Fibroblast of skin of back (primary cell): Measurements from ENCODE around the gene COPE.
"Not testable (repeated sequence)": the region's sequence is repeated elsewhere in the genome, so short reads cannot be mapped to it uniquely, and the experiment has no call there.

Source experiments
- DNase-seq: peaks from one replicate; pipeline ENCODE4 v3.0.0-alpha.2; 2013

Gene COPE

DNA sequence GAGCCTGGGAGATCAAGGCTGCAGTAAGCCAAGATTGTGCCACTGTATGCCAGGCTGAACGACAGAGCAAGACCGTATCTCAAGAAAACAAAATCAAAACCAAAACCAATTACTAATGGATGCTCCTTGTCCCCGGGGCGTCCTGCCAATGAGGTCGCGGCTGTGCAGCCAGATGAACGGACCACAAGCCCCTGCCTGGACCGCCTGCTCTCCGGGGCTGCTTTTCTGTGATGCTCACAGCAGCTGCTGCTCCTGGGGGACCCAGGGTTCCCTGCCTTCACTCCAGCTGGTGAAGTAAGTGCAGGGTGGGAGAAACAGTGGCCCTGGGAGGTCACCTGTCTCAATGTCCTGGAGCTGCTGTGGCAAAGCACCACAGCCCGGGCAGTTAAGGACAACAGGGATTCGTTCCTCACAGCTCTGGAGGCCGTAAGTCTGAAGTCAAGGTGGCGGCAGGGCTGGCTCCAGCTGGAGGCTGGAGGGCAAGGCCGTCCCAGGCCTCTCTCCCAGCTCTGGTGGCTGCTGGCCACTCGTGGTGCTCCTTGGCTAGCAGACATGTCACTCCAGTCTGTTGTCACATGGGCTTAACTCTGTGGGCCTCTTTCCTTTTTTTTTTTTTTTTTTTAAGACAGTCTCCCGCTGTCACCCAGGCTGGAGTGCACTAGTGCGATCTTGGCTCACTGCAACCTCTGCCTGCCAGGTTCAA is 10.1 kb downstream of the COPE start:
- DNase-seq = no peak

DNA sequence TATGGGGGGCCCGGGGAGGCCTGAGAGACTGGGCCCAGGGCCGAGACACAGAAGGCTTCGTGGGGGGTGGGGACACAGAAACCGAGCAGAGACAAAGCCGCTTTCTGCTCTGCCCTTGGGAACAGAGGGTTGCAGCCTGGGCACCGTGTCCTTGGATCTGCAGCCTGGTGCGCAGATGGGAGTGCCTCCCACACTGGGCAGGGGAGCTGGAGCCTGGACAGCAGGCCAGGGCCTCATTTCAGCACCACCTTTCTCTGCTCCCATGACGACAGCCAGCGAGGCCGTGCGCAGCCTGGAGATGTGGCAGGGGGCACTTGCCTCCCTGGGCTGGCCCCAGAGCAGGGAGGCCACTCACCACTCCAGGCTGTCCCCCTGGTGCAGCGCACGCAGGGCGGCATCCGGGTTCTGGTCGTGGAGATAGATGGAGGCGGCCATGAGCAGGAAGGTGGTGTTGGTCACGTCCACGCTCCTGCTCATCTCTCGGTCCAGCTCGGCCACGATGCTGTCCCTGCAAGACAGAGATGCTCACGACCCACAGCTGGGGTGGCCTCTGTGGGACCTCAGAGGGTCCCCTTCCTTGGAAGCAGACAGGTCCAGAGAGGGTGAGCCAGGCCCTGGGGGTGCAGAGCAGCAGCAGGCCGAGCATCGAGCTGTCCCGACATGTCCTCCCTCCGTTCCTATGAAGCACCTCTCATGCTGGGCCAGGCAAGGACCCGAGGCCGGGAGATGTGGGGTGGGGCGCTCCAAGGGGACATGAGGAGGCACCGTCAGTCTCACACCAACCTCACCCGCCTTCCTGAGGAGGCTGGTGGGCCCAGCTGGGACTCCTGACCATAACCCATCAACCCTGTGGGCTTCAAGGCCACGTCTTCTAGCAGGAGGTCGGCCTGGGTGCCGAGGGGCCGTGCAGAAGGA is 12.3 kb downstream of the COPE start:
- no peak for DNase-seq

DNA sequence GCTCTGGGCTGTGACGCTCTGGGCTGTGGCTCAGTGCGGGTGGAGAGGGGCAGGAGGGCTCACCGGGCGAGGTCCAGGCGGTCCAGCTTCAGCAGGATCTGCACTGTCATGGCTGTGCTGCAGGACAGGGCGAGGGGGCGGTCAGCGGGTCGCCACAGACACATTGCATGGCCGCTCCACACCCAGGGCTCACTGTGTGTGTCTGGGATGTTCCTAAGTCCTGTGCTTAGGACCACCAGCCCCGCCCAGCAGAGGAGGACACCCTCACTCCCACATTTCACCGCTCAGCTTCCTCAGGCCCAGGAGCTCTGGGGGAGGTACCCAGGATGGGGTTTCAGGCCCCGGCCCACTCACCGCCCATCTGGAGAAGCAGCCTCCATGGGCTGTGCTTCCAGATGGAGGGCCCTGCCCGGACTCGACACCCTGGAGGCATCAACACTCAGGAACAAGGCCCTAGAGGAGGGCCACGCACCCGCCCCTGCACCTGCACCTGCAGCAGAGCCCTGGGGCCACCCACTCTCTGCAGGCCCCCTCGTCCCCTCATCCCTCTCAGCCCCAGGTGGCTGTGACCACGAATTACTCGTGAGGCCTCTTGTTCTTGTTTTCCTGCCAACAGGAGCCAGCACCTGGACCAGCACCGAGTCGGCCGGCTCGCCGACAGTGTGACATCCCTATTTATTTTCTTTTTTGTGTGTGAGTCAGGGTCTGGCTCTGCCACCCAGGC is 13.5 kb downstream of the COPE start:
- DNase-seq = no peak

DNA sequence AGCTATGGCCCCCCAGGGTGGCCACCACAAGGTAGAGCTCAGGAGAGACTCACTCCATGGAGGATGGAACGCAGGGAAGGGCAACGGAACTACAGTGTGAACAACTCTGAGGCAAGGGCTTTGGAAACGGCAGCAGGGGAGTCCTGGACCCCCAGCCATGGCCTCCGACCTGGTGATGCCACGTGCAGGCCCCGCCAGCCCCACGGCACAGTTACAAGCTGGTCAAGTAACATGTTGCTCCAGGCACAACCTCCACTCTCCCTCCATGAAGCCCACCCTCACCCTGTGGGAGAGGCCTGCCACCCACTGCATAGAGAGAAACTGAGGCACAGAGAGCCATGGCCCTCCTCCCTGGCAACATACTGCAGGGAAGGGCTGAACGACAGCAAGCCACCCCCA is 14.1 kb downstream of the COPE start:
- DNase-seq = no peak

DNA sequence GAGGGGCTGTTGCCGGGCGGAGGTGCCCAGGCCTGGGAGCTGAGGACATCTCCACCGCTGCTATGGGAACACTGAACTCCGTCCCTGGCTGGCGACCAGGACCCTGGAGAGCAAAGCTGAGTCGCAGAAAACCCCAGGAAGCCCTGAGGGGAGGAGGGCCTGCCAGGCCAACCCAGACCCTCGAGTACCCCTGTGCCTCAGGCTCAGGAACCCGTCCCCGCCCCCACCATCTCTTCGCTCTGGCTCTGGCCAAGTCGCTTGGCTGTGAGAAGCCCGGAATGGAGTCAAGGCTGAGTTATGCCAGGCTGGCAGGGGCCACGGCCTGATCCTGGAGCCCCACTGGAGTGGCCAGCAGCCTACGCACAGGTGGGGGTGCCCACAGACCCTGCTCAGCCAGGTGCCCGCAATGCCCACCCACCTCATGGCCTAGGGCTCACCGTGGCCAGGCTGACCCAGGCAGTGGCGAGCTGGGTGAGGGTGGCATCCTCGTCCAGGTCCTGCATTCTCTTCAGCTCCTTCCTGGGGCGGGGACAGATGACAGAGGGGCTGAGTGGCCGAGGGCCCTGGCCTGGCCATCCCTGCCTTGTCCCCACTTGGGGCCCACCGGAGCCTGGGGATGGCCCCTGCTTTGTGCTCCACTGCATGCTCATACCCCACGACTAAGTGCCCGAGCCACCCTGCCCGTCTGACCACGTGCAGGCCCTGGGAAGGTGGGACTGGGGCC is 14.7 kb downstream of the COPE start:
- DNase-seq = no peak

DNA sequence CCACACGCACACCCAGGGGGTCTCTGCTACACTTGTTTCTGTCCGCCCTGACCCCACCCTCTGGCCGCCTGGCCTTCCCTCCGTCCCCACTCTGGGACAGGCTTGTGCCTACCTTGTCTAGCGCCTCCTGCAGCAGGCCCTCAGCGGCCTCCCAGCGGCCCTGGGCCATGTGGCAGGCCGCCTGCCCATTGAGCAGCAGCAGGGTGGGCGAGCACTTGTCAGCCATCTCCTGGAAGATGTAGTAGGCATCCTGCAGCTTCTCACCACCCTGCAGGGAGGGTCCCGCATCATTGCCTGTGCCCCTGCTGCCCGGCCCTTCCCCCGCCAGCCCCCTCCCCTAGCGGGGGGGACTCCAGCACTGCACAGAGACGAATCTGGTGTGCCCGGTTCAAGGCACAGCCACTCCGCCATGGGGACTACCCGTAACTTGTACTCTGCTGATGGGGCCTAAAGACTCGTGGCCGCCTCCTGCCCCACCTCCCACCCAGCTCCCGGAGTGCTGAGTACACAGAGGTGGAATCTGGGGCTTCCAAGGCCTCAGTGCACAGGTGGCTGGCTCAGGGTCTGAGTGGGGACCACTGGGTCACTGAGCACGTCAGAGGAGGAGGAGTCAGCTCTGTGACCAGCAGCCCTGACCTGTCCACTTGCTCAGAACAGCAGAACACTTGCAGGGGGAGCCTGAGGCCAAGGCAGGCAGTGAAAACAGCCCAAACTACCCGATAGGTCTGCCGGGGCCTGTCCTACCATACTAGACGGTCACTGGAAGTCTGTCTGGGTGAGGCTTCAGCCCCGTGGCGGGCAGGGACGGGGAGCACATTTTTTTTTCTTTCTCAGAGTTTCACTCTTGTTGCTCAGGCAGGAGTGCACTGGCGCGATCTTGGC is 15.8 kb downstream of the COPE start:
- no peak for DNase-seq

DNA sequence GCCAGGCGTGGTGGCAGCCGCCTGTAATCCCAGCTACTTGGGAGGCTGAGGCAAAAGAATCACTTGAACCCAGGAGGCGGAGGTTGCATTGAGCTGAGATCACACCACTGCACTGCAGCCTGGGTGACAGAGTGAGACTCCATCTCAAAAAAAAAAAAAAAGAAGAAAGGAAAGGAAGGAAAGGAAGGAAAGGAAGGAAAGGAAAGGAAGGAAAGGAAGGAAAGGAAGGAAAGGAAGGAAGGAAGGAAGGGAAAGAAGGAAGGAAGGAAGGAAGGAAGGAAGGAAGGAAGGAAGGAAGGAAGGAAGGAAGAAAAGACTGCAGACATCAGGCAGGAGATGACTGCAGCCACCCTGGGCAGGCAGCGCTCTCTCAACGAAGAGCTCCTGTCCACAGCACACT is 16.7 kb downstream of the COPE start:
- not testable (repeated sequence) for DNase-seq

DNA sequence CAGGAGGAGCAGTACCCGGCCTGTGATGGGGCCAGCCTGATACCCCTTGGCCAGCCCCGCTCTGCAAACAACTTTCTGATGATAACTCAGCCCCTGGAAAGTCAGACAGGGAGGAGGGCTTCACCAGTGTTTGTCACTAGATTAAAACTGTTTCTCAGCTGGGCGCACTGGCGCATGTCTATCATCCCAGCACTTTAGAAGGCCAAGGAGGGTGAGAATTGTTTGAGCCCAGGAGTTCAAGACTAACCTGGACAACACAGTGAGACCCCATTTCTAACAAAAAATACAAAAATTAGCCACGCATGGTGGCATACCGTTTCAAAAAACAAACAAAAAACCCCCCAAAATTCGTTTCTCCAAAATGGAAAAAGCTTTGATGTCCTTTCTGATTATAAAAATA is 17.7 kb downstream of the COPE start:
- DNase-seq = no peak

DNA sequence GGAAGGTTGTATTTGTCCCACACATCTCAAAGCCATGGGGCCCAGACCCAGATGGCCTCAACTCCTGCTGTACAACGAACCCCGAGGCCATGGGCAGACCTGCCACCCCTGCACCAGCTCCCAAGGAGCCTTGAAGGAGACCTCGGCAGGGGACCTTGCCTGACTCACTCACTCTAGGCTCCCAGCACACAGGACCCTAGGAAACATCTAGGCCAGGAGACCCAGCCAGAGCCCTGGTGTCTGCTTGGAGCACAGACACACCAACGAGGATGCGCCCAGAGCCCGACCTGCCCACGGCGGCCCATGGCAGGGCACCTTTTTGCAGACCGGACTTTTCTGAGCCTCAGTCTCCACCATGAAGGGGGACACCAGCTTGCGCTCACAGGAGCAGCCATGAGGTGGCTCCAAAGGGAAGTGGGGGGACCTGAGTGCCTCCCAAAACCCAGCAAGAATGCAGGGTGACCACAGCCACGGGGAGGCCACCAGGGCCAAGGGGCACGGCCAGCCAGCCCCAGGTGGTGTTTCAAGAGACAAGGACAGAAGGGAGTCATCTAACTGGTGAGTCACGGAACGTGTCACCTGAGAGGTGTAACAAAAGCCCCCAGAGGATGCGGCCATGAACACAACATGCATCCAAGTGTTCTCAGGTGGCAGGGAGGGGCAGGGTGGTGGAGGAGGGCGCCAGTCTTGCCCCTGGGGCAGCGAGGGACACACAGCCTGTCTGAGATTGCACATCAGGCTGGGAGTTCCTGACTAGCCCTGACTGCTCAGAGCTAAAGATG is 18.3 kb downstream of the COPE start:
- DNase-seq = no peak

DNA sequence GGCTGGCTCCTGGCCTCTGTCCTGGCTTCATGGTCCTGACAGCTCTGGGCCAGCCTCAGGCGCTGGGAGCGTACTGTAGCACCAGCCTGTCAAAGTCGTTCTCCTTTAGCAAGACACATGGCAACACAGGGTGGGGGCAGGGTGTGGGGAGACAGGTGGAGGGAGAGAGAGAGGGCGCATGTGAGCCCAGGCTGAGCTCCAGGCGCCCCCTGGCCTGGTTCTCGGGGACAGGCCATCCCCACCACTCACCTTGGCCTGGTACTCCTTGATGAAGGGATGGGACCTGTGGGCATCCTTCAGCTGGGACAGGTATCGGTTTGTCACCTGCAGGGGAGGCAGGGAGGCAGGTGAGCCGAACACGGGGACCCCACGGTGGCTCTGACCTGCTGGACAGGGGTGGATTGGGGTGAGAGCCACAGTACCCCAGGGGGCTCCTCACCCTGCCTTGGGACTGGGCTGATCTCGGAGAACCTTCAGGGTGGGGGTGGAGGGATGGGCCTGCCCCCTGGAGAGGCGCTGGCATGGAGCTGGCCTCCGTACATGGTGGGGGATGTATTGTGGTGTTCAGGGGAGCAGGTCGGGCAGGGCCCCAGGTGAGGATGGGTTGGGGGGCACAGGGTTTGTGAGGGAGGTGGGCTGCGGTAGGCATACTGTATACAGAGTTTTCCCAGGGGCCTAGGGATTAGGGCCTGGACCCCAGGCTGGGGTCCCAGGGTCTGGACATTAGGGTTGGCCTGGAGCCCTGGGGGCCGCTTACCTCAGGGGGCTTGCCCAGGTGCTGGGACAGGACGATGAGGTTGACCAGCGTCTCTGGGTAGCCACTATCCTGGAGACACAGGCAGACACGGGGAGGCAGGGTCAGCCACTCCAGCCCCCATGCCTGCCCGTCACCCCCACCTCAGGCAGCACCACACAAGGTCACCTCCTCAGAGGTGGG is 19.3 kb downstream of the COPE start:
- DNase-seq = no peak

DNA sequence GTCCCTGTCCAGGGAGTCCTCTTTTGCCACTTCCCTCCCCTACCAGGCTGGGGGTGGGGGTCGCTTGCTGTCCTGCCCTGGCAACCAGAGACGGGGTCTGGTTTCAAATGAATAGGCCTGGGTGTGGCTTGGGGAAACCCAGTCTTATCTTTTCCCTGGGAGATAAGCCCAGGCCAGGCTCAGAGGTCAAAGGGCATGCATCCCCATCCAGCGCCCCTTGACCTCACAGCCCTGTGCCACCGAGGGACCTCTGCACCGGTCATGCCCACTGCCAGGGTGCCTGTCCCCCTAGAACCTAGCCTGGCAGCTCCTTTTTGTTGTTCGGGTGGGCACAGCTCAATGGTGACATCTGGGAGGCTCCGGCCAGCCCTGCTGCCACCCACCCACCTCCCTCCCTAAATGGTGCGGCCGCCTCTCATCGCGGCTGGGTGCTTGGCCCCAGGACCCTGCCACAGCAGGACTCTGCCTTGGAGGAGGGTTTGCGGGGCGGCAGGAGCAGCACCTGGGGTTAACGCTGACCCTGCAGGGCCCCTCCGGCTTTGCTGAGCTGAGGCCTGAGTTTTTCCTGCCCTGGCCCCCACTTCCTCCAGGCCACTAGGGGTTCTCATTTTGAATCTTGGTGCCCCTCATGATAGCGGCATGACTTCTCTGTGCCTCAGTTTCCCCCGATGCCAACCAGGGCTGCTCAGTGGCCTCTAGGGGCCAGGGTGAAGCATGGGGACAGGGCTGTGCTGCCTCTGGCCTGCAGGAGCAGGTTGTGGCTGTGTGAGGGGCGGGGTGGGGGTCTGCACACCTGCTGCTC is 20.4 kb downstream of the COPE start:
- DNase-seq = no peak

DNA sequence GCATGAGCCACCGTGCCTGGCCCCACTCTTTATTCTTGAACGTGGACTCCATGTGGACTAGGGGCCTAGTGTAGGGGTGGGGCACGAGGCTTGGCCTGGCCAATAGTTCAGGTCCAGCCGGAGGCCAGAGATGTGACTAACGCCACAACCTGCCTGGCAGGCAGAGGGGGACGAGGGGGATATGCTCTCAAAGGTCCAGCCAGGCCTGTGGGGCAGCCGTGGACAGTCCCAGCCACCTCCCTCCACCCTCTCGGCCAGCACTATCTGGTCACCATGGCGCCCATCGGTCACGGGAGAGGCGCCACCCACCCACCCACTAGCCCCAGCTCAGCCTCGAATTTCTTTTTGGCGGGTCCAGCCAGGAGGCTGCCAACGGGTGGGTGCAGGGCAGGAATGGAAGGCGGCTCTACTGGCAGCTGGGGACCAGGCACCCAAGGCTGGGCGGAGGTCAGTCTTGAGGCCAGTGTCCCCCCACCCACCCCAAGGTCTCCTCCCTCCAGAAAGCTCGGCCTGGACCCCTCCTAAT is 21.0 kb downstream of the COPE start:
- DNase-seq = no peak

DNA sequence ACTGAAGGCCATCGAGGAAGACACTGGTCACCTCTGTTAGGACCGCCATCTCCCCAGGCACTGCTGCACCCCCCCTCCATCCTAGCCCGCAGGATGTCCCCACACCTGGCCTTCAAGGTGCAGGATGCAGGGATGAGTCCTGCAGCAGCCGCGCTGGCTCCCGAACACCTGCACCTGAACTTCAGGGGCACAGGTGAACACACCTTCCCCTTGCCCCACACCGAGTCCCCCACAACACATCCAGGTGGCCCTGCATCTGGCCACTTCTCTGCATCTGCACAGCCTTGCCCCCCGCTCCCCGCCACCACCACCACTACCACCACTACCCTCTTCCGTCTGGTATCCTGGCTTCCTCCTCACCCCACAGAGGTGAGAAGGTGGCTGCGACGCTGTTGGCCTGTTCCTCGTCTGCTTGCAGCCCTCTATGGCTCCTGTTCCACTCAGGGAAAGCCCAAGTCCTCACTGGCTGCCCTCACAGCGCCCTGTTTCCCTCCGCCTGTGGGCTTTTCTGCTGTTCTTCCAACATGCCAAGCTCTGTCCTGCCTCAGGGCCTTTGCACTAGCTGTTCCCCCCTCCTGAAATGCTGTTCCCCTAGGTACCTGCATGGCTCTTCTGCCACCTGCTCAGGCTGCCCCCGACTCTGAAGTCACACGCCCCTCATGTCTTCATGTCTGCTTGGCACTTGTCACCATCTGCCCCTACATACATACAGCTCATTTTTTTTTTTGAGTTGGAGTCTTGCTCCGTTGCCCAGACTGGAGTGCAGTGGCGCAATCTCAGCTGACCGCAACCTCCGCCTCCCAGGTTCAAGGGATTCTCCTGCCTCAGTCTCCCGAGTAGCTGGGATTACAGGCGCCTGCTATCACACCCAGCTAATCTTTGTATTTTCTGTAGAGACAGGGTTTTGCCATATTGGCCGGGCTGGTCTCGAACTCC is 21.8 kb downstream of the COPE start:
- no peak for DNase-seq

DNA sequence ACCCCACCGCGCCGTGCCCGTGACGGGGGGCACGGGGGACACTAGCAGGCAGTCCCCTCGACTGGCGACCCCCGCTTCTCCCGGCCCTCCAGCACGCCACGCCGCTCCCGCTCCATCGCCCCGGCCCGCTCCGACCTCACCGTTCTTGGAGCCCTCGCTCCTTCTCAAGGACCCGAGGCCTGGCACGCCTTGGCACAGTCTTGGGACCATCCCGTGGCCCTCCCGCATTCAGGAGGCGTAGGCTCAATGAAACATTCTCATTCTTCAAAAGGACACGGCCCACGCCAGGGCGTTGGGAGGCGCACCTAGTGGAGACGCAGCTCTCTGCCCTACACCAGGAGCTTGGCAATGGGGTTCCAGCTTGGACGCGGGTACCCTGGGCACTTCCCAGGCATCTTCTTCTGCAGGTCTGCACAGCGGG is 22.8 kb downstream of the COPE start:
- no peak for DNase-seq

DNA sequence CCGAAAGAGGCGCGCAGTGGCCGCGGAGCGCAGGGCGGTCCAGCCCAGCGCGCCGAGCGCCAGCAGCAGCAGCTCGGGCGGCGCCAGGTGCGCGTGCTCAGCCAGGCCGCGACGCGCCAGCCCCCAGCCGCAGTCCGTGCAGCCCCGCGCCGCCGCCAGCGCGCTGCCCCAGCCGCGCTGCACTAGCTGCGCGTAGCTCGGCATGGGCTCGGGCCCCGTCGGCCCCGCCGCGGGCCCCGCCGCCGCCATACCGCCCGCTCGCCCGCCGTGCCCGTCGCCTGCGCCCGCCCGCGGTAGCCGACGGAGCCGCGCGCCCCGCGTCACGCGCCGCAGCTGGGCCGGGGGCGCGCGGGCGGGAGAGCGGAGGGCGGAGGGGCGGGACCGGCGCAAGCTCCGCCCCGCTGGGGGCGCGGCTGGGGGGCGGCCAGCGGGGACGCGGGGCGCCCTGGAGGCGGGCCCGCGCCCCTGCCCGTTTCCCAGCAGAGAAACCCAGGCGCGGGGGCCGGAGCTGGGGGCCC is 23.3 kb downstream of the COPE start, which contains the start of gene CERS1:
Gene CERS1, minus strand, starts transcription at position 335 of the 518 bp plus-strand sequence. Its CDS starts 86 bp downstream, at position 249.
- DNase-seq = peak; percentile 8

DNA sequence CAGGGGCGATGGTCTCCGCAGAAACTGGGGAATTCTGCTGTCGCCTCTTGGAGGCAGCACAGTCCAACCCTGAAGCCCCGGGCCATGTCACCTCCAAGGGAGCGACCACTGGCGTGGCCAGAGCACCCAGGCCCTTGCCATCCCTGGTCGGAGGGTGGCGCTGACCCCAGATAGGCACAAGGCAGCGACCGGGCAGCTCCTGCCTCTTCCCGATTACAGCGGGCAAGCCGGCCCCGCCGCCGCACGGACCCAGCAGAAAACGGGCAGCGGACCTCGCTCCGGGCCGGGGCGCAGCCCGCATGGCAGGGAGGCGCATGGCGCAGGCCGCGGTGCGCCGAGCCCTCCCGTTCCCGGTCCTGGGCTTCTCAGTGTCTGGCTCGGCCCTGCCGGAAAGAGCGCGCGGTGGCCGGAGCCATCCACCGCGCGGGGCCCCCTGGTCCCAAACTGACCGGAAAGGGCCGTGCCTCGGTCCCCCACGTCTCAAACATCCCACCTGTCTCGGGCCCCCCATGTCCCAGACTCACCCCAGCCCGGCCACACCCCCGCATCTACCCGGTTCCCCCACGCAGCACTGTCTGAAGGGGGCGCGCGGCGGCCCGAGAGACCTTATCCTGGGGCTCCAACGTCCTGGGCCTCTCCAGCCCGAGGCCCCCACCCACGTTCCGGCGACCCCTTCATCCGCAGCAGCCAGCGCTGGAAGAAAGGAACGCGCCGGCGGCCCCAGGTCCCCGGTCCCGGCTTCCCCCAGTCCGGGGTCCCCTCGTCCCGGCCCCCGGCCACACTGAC is 24.0 kb downstream of the COPE start:
- DNase-seq = peak; percentile 46
